Peyer's patch (tissue), 4 donors: ENCODE data around the gene ERC1.

Source experiments
- CTCF ChIP-seq, 6 experiments: fragments of 450-650 bp in 4 of 6; fragments of 200-600 bp in 2 of 6; sonication (generic) in 1 of 6; IDR thresholded peaks; one replicate each; pipeline ENCODE4 v1.5.1; 2017 to 2019; ENCODE audit warnings: antibody characterized with exemption in 6 of 6, mild to moderate bottlenecking in 3 of 6, moderate library complexity in 1 of 6
- POLR2A ChIP-seq, 2 donors: fragments of 450-650 bp; IDR thresholded peaks; one replicate each; pipeline ENCODE4 v1.5.1; 2017; ENCODE audit warnings: antibody characterized with exemption in 2 of 2, mild to moderate bottlenecking in 2 of 2, moderate library complexity in 2 of 2

- TF ChIP-seq CTCF (IDR thresholded peaks at IDR 0.05) (no peak), POLR2A (IDR thresholded peaks at IDR 0.05) (no peak)
Observed at GRCh38 chr12:979349-979748, 11.7 kb upstream of the ERC1 start.
